Stimulated activated CD4-positive, alpha-beta T cell treated with anti-CD3 and anti-CD28 coated beads, Interleukin-12 subunit alpha, Interleukin-12 subunit beta, amount 100 ng/mL, for 48 hours (primary cell): ENCODE results near the gene INSIG1.

Experiments
- DNase-seq, 3 donors: peaks; one replicate each; pipeline ENCODE4 v3.0.0-alpha.2; 2020; ENCODE audit warnings: low read depth in 2 of 3, low spot score in 1 of 3

The INSIG1 gene

GRCh38 chr7:155297517-155298287, at the start of gene INSIG1:
Gene INSIG1 (plus strand): TSS chr7:155297878. CDS start chr7:155298286, 408 bp downstream.
- DNase-seq: peak; percentile 78 to 86 (median 84)

DNA sequence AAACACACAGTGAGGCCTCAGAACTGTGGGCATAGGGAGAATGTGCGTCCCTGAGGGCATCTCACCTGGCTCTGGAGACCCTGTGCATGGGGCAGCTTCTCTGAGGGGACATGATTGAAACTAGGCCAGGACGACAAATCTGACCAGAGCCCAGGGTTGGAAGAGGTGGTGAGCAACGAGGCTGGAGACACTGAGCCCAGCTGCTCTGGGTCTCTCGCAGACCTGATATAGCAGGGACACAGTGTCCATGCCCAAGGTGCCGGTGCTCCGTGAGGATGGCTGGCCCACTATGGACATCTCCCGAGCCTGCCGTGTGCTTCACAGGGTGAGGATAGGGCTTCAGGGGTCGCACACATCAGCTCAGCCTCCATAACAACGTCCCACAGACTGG, 49.3 kb upstream of the INSIG1 start:
- DNase-seq: no peak

- no peak for DNase-seq
These were observed 45.8 kb upstream of the INSIG1 start for GRCh38 chr7:155251831-155252230.

DNA sequence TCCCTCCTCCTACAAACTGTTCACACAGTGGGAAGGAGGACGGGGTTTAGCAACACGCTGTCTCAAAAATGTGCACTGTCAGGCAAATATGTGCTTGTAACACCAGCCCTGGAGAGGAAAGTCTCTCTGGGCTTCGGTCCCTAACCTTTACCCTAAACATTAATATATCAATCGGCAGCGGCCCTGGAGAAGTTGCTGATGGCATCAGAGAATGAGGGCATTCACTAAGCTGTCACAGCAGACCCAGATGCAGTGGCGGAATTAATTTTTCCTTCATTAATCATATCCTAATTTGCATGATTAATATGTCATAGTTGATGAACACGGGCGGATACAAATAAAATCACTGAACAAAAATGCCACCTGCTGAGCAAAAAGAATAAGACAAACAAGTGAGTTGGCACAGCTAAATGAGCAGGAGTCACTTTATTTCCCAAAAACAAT, 45.2 kb upstream of the INSIG1 start:
- no peak for DNase-seq

GRCh38 chr7:155252892-155253501, 44.7 kb upstream of the INSIG1 start:
- DNase-seq: no peak

DNA sequence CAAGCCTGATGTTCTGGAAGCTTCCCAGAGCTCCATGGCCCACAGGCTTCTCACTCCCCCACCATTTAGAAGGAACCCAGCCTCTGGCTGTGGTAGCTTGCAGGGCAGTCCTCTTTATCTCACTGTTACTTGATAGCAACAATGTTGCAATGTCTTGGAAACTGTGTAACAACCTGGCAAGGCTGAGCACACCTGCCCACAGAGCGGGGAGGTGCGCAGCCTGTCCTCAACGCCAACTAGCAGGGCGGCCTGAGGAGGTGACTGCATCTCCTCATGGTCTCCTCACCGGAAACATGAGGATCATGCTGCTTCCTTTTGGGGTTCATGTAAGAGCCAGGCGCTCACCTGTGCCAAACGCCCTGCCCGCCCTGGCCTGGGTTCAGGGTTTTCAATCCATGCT, 43.7 kb upstream of the INSIG1 start:
- DNase-seq: no peak

DNA sequence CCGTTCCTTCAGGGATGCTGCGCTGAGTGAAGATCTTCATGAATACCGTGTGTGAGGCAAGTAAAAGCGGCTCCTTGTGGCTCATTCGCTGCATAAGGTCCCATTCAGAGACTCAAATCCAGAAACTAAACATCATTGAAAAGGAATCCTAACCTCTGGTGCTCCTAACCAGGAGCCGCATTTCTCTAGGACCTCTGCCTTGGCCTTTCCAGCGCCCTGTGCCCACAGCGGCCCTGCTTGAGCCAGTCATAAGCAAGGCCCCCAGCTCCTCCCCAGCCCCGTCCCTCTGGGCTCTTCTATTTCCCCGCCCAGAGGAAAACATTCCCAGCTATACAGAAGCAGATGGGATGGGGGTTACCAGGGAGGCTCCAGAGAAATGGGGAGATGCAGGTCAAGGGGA, 42.6 kb upstream of the INSIG1 start:
- DNase-seq: no peak

DNA sequence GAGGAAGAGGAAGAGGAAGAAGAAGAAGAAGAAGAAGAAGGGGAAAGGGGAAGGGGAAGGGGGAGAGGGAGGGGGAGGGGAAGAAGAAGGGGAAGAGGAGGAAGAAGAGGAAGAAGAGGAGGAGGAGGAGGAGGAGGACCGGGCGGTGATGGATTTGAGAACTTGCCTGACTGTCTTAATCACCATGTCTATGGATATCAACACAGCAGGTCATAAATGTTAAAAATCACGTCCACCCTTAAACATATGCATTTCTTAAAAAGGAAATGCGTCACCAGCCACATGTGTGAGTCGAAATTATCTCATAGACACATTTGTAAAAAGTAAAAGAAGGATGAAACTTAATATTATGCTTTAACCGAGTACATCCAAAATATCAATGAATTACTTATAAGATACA, 42.1 kb upstream of the INSIG1 start:
- no peak for DNase-seq

DNA sequence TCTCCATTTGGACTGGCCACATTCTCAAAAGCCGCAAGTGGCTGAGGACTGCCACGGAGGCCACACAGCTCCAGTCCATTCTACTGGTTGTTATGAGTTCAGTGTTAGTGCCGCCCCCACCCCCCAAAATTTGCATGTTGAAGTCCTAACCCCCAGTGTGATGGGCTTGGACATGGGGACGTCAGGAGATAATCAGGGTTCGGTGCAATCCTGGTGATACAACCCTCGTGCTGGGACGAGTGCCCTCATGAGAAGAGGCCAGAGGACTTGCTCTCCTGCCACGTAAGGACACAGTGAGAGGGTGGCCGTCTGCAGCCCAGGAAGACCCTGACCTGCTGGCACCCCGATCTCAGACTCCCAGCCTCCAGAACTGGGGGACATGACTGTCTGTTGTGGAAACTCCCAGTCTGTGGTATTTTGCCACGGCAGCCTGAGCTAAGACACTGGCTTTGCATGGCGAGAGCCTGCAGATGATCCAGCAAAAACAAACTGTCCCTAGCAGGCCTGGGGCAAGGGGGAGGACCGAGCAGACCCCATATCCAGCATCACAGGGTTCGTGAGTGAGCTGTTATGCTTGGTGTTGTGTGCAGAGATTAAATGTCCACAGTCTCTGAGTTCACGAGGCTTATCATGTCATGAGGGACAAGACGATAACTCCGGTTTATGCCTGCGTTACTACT, 41.5 kb upstream of the INSIG1 start:
- DNase-seq: no peak

GRCh38 chr7:155256761-155257481, 40.8 kb upstream of the INSIG1 start:
- no peak for DNase-seq

GRCh38 chr7:155257482-155258225, 40.0 kb upstream of the INSIG1 start:
- no peak for DNase-seq

GRCh38 chr7:155258226-155258560, 39.5 kb upstream of the INSIG1 start:
- DNase-seq: no peak

- DNase-seq: no peak
These were observed 37.7 kb upstream of the INSIG1 start for GRCh38 chr7:155259866-155260497.

- no peak for DNase-seq
These were observed 37.2 kb upstream of the INSIG1 start for GRCh38 chr7:155260498-155260872.

DNA sequence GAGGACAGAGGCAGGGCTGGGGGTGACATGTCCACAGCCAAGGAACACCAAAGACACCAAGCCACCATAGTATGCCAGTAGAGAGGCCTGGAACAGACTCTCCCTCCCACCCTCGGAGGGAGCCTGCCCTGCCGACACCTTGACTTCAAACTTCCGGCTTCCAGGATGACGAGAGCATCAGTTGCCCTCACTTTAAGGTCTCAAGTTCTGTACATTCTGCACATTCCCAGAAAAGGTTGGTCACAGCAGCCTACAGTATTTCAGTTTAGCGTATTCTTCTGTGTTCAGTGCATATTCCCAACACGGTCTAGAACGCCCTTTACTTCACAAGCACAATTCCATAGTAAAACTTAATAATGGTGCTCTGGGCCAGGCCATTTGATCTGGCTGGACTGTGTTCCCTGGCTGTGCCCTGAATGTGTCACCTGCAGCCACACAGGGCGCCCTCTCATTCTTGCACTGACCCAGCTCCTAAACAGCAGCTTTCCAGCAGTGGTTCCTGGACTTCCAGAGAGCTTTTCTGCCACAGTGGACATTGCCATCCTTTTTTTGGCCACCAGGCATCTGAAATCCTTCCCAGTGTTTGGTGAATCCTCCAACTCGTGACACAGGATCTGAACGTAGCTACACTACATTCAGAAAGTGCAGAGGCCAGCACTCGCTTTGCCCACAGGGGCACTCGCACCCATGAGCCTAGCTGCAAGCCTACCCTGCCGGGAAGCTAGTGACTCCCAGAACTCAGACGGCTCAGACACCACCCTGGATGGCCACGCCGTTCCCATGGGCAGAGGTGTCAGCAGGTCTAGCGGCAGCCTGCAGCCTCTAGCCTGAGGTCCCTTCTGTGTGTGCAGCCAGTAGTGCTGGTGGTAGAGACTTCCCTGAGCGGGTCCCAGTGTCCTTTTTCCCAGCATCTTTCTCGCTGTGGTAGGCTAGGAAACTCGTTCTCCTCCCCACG, 36.4 kb upstream of the INSIG1 start:
- DNase-seq: no peak

DNA sequence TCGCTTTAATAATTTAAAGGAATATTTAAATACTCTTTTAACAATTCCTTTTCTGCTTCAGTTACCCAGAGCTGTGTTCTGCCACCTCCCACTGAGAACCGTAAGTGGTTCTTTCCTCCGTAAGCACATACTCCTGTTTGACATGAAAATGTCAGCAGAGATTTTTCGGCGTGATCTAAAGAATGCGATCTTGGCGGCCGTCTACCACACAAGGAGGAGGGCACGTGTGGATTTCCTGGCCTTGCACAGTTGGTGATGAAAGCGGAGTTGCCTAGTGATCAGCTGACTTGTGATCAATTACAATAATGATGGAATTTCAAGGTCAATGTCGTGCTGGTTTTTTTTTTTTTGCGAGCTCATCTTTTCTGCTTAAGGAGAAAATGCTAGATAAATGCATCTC, 35.6 kb upstream of the INSIG1 start:
- no peak for DNase-seq

GRCh38 chr7:155263051-155263450, 34.6 kb upstream of the INSIG1 start:
- DNase-seq: no peak

- no peak for DNase-seq
These were observed 34.0 kb upstream of the INSIG1 start for GRCh38 chr7:155263581-155264143.

DNA sequence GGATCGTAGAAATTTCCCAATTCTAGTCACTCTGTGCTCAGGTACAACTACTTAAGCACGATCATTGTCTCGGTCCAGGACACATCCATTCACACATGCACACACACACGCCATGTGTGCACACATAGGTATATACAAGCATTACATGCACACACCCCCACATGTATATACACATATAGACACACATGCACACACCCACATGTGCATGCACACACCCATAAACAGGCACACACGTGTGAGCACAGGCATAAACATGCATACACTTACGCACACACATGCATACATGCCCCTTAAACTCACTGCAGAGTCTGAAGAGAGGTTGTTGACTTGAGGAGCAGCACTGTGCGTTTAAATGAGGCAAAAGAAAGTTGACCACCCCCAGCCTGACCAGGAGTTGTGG, 32.5 kb upstream of the INSIG1 start:
- no peak for DNase-seq
